Loucy (cell line): ENCODE results near the gene SLIT1.

Experiments used
- H2AFZ ChIP-seq: fragments of 200-600 bp; sonication (generic); 2 replicates; pipeline ENCODE4 v1.6.0; 2016; ENCODE audit warnings: antibody characterized with exemption, mild to moderate bottlenecking, low read length, moderate library complexity
- H3F3A ChIP-seq: fragments of 200-600 bp; 2 replicates; pipeline ENCODE4 v1.6.0; 2016; ENCODE audit warnings: antibody characterized with exemption, low read depth, mild to moderate bottlenecking
- H3K27me3 ChIP-seq: fragments of 200-600 bp; sonication (generic); 2 replicates; pipeline ENCODE4 v1.6.1; 2014; ENCODE audit warnings: low read length, mild to moderate bottlenecking; ENCODE audit not compliant: insufficient read depth, poor library complexity, severe bottlenecking
- H3K36me3 ChIP-seq: fragments of 200-600 bp; sonication (generic); 2 replicates; pipeline ENCODE4 v1.6.1; 2016; ENCODE audit warnings: low read length; ENCODE audit not compliant: insufficient read depth
- H3K4me1 ChIP-seq: fragments of 200-600 bp; sonication (generic); 2 replicates; pipeline ENCODE4 v1.5.1; 2014; ENCODE audit warnings: low read length, mild to moderate bottlenecking; ENCODE audit not compliant: insufficient read depth, poor library complexity, severe bottlenecking
- H3K4me2 ChIP-seq: fragments of 200-600 bp; sonication (generic); 2 replicates; pipeline ENCODE4 v1.6.0; 2014; ENCODE audit warnings: antibody characterized with exemption, low read length, low read depth, mild to moderate bottlenecking; ENCODE audit not compliant: poor library complexity, severe bottlenecking
- H3K4me3 ChIP-seq: fragments of 200-600 bp; sonication (generic); 2 replicates; pipeline ENCODE4 v1.5.1; 2014; ENCODE audit warnings: low read length, mild to moderate bottlenecking, mixed read lengths; ENCODE audit not compliant: poor library complexity, severe bottlenecking
- H3K79me2 ChIP-seq: fragments of 200-600 bp; sonication (generic); 2 replicates; pipeline ENCODE4 v1.6.1; 2014; ENCODE audit warnings: low read length; ENCODE audit not compliant: insufficient read depth
- H3K9ac ChIP-seq: fragments of 200-600 bp; sonication (generic); 2 replicates; pipeline ENCODE4 v1.6.0; 2014; ENCODE audit warnings: mild to moderate bottlenecking, low read depth, low read length, moderate library complexity; ENCODE audit not compliant: poor library complexity, severe bottlenecking
- H3K9me2 ChIP-seq: fragments of 200-600 bp; sonication (generic); replicated peaks from 2 replicates; pipeline ENCODE4 v1.6.1; 2016; ENCODE audit warnings: low read depth, low read length, mixed read lengths
- H3K9me3 ChIP-seq: fragments of 200-600 bp; sonication (generic); 2 replicates; pipeline ENCODE4 v1.6.1; 2014; ENCODE audit warnings: mild to moderate bottlenecking, antibody characterized with exemption, low read length, low read depth; ENCODE audit not compliant: insufficient read depth
- H4K20me1 ChIP-seq: fragments of 200-600 bp; sonication (generic); 2 replicates; pipeline ENCODE4 v1.6.0; 2014; ENCODE audit warnings: antibody characterized with exemption, low read length, mild to moderate bottlenecking; ENCODE audit not compliant: insufficient read depth, poor library complexity, severe bottlenecking
- EZH2phosphoT487 ChIP-seq: fragments of 200-600 bp; IDR thresholded peaks from 2 replicates; pipeline ENCODE4 v1.6.1; 2018; ENCODE audit warnings: antibody characterized with exemption, mild to moderate bottlenecking, moderate library complexity, borderline replicate concordance
- TF ChIP-seq, protein P1 (sequence below): fragments of 200-600 bp; sonication (generic); conservative IDR thresholded peaks from 2 replicates; pipeline ENCODE4 v1.5.1; 2014; ENCODE audit warnings: mild to moderate bottlenecking, antibody characterized with exemption, low read length

SLIT1 gene

GRCh38 chr10:97102441-97102840 lies 83.3 kb downstream of the SLIT1 start:
- H3K4me1 ChIP-seq = no peaks in the 10 kb centered on the region
- no peaks in the 10 kb centered on the region for H4K20me1 ChIP-seq
- no peaks in the 10 kb centered on the region for H3K9me2 ChIP-seq
- H3K9ac ChIP-seq = no peak overlapping the region
- TF ChIP-seq EZH2phosphoT487 = no peak
- TF ChIP-seq, protein P1, sequence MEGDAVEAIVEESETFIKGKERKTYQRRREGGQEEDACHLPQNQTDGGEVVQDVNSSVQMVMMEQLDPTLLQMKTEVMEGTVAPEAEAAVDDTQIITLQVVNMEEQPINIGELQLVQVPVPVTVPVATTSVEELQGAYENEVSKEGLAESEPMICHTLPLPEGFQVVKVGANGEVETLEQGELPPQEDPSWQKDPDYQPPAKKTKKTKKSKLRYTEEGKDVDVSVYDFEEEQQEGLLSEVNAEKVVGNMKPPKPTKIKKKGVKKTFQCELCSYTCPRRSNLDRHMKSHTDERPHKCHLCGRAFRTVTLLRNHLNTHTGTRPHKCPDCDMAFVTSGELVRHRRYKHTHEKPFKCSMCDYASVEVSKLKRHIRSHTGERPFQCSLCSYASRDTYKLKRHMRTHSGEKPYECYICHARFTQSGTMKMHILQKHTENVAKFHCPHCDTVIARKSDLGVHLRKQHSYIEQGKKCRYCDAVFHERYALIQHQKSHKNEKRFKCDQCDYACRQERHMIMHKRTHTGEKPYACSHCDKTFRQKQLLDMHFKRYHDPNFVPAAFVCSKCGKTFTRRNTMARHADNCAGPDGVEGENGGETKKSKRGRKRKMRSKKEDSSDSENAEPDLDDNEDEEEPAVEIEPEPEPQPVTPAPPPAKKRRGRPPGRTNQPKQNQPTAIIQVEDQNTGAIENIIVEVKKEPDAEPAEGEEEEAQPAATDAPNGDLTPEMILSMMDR = no peak
- no peaks in the 10 kb centered on the region for H3F3A ChIP-seq
- H3K27me3 ChIP-seq = no peaks in the 10 kb centered on the region
- no peak overlapping the region for H3K4me3 ChIP-seq
- no peaks in the 10 kb centered on the region for H3K36me3 ChIP-seq
- no peaks in the 10 kb centered on the region for H3K79me2 ChIP-seq
- H3K9me3 ChIP-seq = no peaks in the 10 kb centered on the region
- no peak overlapping the region for H2AFZ ChIP-seq
- no peak overlapping the region for H3K4me2 ChIP-seq

GRCh38 chr10:97101166-97101940 lies 84.4 kb downstream of the SLIT1 start:
- TF ChIP-seq EZH2phosphoT487 = no peak
- TF ChIP-seq, protein P1 = peak; percentile 20; the same call in 1 of the 2 replicates
- H4K20me1 ChIP-seq = no peaks in the 10 kb centered on the region
- H3K4me1 ChIP-seq = no peaks in the 10 kb centered on the region
- H3K27me3 ChIP-seq = no peaks in the 10 kb centered on the region
- no peaks in the 10 kb centered on the region for H3K36me3 ChIP-seq
- H3K79me2 ChIP-seq = no peaks in the 10 kb centered on the region
- H2AFZ ChIP-seq = no peak overlapping the region
- H3K9ac ChIP-seq = no peak overlapping the region
- H3K9me2 ChIP-seq = no peaks in the 10 kb centered on the region
- no peak overlapping the region for H3K4me2 ChIP-seq
- H3K4me3 ChIP-seq = no peak overlapping the region
- no peaks in the 10 kb centered on the region for H3K9me3 ChIP-seq
- H3F3A ChIP-seq = no peaks in the 10 kb centered on the region

DNA sequence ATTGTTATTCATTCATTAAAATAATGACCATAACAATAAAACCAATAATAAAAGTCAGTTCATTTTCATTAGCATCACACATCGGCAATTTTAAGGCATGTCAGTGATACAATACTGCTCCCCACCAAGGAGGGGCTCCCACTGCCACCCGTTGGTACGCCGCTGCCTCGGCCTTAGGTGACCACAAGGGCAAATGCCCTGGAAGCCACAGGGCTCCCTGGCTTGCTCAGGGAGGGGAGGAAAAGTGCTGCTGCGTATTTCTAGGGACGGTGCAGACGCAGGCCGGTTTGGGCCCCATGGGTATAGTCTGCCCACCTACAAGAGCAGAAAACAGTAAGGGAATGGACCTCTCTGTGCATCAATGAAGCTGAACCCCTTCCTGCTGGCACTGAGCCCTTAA lies 85.1 kb downstream of the SLIT1 start:
- no peaks in the 10 kb centered on the region for H3K9me2 ChIP-seq
- no peaks in the 10 kb centered on the region for H3K9me3 ChIP-seq
- TF ChIP-seq, protein P1 = no peak
- no peak for TF ChIP-seq EZH2phosphoT487
- H3K4me1 ChIP-seq = no peaks in the 10 kb centered on the region
- H3K27me3 ChIP-seq = no peaks in the 10 kb centered on the region
- no peaks in the 10 kb centered on the region for H3K79me2 ChIP-seq
- H3K4me2 ChIP-seq = no peak overlapping the region
- no peaks in the 10 kb centered on the region for H3K36me3 ChIP-seq
- H3K9ac ChIP-seq = no peak overlapping the region
- H3F3A ChIP-seq = no peaks in the 10 kb centered on the region
- no peak overlapping the region for H3K4me3 ChIP-seq
- no peaks in the 10 kb centered on the region for H4K20me1 ChIP-seq
- no peak overlapping the region for H2AFZ ChIP-seq
